Measurements from ENCODE around the gene RTF2.

The RTF2 gene

GRCh38 chr20:56438284-56438683 lies 30.1 kb upstream of the RTF2 start:
- no peak for DNase-seq (ENCODE audit: low read depth)

GRCh38 chr20:56439771-56440291 lies 28.6 kb upstream of the RTF2 start:
- DNase-seq (ENCODE audit: low read depth) = no peak

GRCh38 chr20:56440346-56441007 lies 27.9 kb upstream of the RTF2 start:
- no peak for DNase-seq (ENCODE audit: low read depth)

GRCh38 chr20:56442389-56443365 lies 25.8 kb upstream of the RTF2 start:
- DNase-seq (ENCODE audit: low read depth) = no peak

- DNase-seq (ENCODE audit: low read depth) = no peak
Measured at GRCh38 chr20:56443654-56444540, 24.5 kb upstream of the RTF2 start.

GRCh38 chr20:56445130-56445529 lies 23.3 kb upstream of the RTF2 start:
- DNase-seq (ENCODE audit: low read depth) = no peak

GRCh38 chr20:56445540-56445939 lies 22.9 kb upstream of the RTF2 start:
- DNase-seq (ENCODE audit: low read depth) = no peak

GRCh38 chr20:56447227-56447626 lies 21.2 kb upstream of the RTF2 start:
- no peak for DNase-seq (ENCODE audit: low read depth)

- no peak for DNase-seq (ENCODE audit: low read depth)
Measured at GRCh38 chr20:56449459-56449858, 19.0 kb upstream of the RTF2 start.

GRCh38 chr20:56451056-56451765 lies 17.2 kb upstream of the RTF2 start:
- no peak for DNase-seq (ENCODE audit: low read depth)

- no peak for DNase-seq (ENCODE audit: low read depth)
Measured at GRCh38 chr20:56453352-56453751, 15.1 kb upstream of the RTF2 start.

- no peak for DNase-seq (ENCODE audit: low read depth)
Measured at GRCh38 chr20:56454754-56455153, 13.7 kb upstream of the RTF2 start.

- no peak for DNase-seq (ENCODE audit: low read depth)
Measured at GRCh38 chr20:56458206-56458821, 10.1 kb upstream of the RTF2 start.

GRCh38 chr20:56460459-56460858 lies 8.0 kb upstream of the RTF2 start:
- DNase-seq (ENCODE audit: low read depth) = no peak

GRCh38 chr20:56461576-56461975 lies 6.9 kb upstream of the RTF2 start:
- DNase-seq (ENCODE audit: low read depth) = no peak

GRCh38 chr20:56463428-56463827 lies 5.0 kb upstream of the RTF2 start:
- DNase-seq (ENCODE audit: low read depth) = no peak

GRCh38 chr20:56465997-56466396 lies 2.4 kb upstream of the RTF2 start:
- DNase-seq (ENCODE audit: low read depth) = no peak

- DNase-seq (ENCODE audit: low read depth) = no peak
Measured at GRCh38 chr20:56467968-56468315, 485 bp upstream of the RTF2 start.

- no peak for DNase-seq (ENCODE audit: low read depth)
Measured at GRCh38 chr20:56469077-56469449, 636 bp downstream of the RTF2 start.

GRCh38 chr20:56483970-56484369 lies 15.5 kb downstream of the RTF2 start:
- no peak for DNase-seq (ENCODE audit: low read depth)

- no peak for DNase-seq (ENCODE audit: low read depth)
Measured at GRCh38 chr20:56487216-56487615, 18.8 kb downstream of the RTF2 start.

Measured in activated T-cell treated with anti-CD3 and anti-CD28 coated beads for 1 hour (primary cell).